GM18520 (cell line): Measurements from ENCODE around the gene IPO13.
A peak's percentile ranks its signal among the peaks of the same experiment; 100 is the strongest.

Experiments
- ATAC-seq: cut with Tn5 transposase; IDR thresholded peaks from one replicate; pipeline ENCODE4 v1.9.1; 2021; ENCODE audit not compliant: unreplicated experiment

Gene IPO13

DNA sequence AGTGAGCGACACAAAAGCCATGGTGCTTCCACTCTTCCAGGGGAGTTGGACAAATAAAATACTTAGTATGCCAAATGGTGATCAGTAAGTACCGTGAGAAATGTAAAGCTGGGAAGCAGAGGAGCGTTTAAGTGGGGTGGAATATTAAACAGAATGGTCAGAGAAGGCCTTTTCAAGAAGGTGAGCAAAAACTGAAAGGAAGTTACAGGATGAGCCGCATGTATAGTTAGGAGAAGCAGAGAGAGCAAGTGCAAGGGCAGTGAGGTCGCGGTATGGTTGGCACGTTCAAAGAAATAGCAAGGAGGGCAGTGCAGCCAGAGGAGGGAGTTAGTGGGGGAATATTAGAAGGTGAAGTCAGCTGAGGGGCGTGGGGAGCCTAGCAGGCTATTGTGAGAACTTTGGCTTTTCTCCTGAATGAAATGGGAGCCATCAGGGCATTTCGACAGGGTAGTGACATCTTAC lies 27.3 kb downstream of the IPO13 start:
- ATAC-seq = no peak

- ATAC-seq = peak; percentile 63
These were observed 27.9 kb downstream of the IPO13 start, which contains the start of gene ATP6V0B for GRCh38 chr1:43974443-43975248. Gene ATP6V0B, plus strand, starts transcription at chr1:43974960. Its CDS starts 81 bp downstream, at chr1:43975041.

GRCh38 chr1:43975249-43975961 lies 28.7 kb downstream of the IPO13 start:
- ATAC-seq = no peak

DNA sequence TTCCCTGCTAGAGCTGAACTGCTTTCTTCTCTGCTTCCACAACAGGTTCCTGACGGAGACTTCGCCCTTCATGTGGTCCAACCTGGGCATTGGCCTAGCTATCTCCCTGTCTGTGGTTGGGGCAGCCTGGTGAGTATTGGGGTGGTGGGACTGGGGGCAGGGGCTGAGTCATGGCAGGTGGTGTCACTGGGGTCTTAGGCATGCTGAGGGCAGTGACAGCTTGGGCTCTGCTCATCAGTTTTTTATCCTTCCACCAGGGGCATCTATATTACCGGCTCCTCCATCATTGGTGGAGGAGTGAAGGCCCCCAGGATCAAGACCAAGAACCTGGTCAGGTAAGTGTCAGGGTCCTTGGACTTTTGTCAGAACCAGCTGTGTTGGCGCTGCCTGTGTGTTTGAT lies 29.3 kb downstream of the IPO13 start:
- ATAC-seq = no peak

DNA sequence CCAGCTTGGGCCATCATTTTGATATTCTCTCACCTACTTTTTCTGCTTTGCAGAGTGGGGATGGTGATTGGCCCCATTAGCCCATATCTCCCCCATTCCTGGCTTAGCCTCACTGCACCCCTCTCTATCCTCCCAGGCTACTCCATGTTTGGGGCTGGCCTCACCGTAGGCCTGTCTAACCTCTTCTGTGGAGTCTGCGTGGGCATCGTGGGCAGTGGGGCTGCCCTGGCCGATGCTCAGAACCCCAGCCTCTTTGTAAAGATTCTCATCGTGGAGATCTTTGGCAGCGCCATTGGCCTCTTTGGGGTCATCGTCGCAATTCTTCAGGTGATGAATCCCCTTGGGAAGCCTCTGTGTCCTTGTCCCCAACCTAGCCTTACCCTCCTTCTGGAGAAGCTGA lies 30.1 kb downstream of the IPO13 start:
- ATAC-seq = no peak

GRCh38 chr1:43977376-43978263 lies 30.9 kb downstream of the IPO13 start:
- no peak for ATAC-seq

GRCh38 chr1:43978264-43978550 lies 31.5 kb downstream of the IPO13 start:
- no peak for ATAC-seq

GRCh38 chr1:43978551-43979260 lies 32.0 kb downstream of the IPO13 start, which contains the start of gene B4GALT2:
Gene B4GALT2, plus strand, starts transcription at chr1:43979210. Its CDS starts 1,951 bp downstream, at chr1:43981161.
- no peak for ATAC-seq

- ATAC-seq = no peak
These were observed 32.4 kb downstream of the IPO13 start for GRCh38 chr1:43979261-43979527.

DNA sequence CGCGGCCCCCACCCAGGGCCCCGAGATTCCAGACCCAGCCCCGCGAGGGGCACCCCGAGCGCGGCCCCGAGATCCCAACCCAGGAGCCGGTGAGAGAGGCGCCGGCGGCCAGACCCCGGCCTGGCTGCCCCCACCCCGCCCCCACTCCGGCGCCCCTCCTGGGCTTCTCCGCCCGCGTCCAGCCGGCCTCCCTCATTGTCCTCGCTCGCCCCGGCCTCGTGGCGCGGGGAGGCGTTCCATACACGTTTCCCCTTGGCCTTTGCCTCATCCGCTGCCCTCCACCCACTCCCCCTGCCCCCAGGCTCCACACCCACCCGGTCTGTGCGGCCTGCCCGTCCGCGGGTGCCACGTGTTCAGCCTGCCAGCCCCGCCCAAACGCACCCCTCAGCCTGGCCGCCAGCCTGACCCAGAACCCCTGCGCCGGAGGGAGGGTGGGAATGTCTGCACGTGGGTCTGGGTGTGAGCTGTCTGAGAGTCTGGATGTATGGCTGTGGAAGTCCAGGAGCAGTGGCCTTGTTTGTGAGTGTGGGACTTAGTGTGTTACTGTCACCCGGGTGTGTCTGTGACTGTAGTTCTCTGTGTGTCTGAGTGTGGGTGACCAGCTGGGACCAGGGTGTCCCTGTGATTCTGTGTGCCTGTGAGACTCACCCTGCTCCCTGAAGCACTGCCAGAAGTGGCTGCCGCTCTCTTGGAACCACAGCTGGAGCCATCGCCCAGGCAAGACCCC lies 32.9 kb downstream of the IPO13 start:
- ATAC-seq = no peak

DNA sequence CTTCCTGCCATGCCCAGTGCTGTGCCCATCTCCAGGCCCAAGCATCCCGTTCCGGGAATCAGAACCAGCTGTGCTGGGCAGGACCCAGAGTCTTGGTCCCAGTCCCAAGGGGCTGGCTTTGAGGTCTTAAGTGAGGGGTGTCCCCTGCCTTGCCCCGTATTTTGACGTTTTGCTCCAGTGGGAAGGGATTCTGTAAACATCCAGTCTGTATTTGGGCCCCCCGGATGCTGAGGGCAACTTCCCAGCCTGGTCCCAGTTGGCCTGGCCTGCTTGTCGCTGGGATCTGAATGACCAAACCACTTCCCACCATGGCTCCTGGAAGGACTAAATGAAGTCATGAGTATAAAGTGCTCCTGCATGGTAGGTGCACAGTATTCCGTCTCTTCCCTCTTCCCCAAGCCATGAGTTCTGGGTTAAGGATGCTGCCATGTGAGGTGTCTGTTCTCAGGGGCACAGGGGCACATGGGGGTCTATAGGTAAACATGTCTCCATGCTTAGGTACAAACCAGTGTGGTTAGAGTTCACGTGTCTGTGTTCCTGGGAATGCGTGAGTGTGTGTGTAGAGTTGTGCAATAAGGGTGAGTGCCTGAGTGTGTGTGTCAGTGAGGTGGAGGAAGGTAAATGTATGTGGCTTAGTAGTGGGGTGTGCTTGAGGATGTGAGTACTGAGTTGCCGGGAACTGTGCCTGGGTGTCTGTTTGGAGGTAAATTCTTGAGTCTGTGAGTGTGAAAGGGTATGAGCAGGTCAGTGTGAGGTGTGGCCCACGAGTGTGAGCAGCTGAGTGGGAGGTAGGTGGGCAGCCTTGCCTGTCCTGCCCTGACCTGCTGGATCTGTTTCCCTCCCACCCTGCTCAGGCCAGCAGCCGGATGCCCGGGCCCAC lies 33.7 kb downstream of the IPO13 start:
- no peak for ATAC-seq

- no peak for ATAC-seq
These were observed 34.4 kb downstream of the IPO13 start for GRCh38 chr1:43981135-43981491.

- no peak for ATAC-seq
These were observed 34.9 kb downstream of the IPO13 start for GRCh38 chr1:43981636-43982035.

GRCh38 chr1:43982241-43982640 lies 35.5 kb downstream of the IPO13 start:
- no peak for ATAC-seq

DNA sequence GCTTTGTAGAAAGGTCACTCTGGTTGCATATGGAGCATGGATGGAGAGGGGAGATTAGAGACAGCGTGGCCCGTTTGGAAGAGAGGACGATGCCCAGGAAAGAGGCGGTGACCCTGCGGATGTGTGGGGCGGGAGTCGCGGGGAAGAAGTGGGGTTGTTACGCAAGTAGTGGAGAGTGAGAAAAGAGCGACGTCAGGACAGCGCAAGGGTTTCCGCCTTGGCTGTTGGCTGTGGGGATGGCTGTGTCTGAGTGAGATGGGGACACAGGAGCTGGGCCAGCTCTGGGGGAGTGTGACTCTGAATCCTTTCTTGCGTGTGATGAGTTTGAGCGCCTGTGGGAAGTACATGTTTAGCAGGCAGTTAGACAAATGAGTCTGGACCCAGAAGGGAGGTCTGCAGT lies 36.1 kb downstream of the IPO13 start:
- ATAC-seq = no peak

DNA sequence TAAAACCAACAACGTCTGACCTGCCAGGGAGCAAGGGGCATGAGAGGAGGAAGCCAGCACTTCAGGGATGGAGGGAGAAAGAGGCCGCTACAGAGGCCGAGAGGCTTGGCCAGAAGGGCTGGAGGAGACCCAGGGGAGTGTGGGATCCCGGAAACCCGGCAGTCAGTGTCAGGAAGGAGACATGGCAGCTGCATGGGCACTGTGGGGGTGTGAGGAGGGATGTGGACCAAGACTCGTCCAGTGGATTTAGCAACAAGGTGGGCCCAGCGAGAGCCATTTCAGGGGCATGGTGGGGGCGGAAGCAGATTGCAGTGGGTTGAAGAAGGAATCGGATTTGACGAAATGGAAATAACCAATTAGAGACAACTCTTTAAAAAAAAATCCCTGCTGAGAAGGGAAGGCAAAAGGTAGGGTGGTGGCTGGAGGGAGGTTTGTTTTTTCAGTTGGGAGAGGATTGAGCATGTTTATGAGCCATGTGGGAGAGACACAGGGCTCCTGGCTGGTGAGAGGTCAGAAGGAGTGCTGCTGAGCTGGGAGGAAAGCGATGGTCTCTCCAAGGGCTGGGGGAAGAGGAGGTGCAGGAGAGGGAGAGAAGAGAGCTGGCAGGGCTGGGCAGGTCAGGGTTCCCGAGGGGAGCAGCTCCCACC lies 36.6 kb downstream of the IPO13 start:
- ATAC-seq = no peak

DNA sequence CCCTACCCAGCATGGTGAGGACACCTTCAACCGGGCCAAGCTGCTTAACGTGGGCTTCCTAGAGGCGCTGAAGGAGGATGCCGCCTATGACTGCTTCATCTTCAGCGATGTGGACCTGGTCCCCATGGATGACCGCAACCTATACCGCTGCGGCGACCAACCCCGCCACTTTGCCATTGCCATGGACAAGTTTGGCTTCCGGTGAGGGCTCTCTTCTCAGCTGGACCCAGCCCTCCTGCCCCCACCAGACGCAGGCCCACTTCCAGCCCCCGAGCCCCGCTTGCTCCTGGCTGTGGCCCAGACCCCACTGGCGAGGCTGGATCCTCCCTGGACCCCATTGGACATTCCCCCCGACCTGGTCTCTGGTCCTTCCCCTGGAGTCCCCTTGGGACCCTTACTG lies 38.1 kb downstream of the IPO13 start:
- no peak for ATAC-seq

GRCh38 chr1:43985984-43986595 lies 39.3 kb downstream of the IPO13 start:
- no peak for ATAC-seq

DNA sequence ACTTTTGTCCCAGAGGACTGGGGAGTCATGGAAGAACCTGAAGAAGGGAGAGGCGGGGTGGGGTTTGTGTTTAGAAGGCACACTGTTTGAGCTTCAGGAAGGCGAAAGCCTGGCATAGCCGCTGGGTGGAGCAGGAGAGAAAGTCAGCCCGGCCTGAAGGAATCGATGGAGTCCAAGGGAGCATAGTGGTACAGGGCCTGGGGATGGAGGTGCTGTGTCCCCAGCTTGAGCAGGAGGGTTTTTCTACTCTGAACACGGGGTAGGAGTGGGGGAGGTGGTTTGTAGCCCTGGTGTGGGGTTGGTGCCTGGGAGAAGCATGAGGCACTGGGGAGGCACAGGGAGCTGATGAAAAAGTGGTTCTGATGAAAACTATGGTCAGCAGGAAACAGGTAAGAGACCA lies 40.0 kb downstream of the IPO13 start:
- ATAC-seq = no peak
